ENCODE data around the gene HSPB3. TPM values are rescaled to one million over a fixed set of nuclear protein-coding genes. Genes with fewer than 3 reads are reported as not detected.

HSPB3 gene
- total RNA-seq, 1 donor from 2014 or later: 0.53 TPM

DNA sequence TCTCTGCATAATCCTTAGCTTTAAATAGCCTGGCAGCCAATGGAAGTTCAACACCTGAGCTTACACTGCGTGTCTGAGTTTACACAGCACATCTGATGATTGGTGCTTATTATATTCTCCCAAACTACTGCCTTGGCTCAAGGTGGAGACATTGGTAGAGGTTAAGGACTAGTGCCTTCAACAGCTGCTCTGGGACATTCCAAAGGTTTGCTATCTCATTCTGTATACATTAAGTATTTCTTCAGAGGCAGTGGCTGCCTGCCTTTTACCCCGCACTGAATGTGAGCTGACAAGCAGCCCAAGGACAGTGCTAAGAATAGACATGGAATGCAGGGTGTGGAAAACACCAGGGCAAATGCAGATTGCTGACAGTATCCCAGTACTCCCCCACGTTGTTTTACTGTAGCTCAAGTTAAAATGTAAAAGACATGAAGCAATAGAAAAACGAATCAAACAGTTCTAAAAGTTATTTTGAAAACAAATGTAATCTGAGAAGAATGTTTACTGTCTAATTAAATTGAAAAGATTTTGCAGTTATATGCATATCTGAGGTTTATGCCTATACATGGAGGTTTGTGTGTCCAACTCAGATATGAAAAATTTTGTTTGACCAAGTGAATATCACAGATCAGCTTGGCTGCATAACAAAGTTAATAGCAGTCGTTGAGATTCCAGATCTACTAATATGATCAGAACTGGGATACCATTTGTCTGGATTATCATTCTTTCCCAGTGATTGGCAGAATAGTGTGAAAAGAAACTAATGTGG, 1.8 kb downstream of the HSPB3 start:
- TF ChIP-seq, protein P1, sequence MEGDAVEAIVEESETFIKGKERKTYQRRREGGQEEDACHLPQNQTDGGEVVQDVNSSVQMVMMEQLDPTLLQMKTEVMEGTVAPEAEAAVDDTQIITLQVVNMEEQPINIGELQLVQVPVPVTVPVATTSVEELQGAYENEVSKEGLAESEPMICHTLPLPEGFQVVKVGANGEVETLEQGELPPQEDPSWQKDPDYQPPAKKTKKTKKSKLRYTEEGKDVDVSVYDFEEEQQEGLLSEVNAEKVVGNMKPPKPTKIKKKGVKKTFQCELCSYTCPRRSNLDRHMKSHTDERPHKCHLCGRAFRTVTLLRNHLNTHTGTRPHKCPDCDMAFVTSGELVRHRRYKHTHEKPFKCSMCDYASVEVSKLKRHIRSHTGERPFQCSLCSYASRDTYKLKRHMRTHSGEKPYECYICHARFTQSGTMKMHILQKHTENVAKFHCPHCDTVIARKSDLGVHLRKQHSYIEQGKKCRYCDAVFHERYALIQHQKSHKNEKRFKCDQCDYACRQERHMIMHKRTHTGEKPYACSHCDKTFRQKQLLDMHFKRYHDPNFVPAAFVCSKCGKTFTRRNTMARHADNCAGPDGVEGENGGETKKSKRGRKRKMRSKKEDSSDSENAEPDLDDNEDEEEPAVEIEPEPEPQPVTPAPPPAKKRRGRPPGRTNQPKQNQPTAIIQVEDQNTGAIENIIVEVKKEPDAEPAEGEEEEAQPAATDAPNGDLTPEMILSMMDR (conservative IDR thresholded peaks at IDR 0.05): no peak
- Mint-ChIP-seq H3K27me3 (no peaks in the 10 kb centered on the region), H3K36me3 (no peaks in the 10 kb centered on the region), H3K9me3 (peaks cover 5% of the 10 kb centered on the region), H3K4me1 (ENCODE audit: unreplicated experiment) (peaks cover 8% of the 10 kb centered on the region), H3K27ac (peak overlapping the region; percentile 90), H3K4me3 (peak overlapping the region; percentile 35)
- DNase-seq (ENCODE audit: extremely low spot score, unreplicated experiment): no peak

DNA sequence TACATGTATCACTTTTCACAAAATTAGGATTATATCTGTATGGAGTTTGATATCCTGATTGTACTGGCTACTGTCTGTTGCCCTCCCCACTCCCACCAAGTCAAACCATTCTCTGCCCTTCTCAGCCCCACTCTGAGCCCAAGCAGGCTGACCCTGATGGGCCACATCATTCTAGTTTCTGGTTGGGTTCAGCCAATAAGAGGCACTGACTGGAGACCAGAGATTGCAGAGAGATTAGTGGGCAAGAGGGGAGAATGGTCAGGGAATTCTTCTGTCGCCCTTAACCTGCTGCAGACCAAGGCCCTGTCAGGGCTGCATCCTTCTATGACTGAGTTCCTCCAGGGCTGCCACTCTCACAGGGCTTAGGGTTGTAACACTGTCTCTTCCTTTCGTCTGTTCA, 2.7 kb downstream of the HSPB3 start:
- Mint-ChIP-seq H3K27me3 (no peaks in the 10 kb centered on the region), H3K36me3 (no peaks in the 10 kb centered on the region), H3K4me1 (ENCODE audit: unreplicated experiment) (peaks cover 8% of the 10 kb centered on the region), H3K4me3 (no peak overlapping the region), H3K27ac (peak overlapping the region; percentile 19), H3K9me3 (peaks cover 5% of the 10 kb centered on the region)
- no peak for DNase-seq (ENCODE audit: extremely low spot score, unreplicated experiment)
- TF ChIP-seq, protein P1 (conservative IDR thresholded peaks at IDR 0.05): no peak

- DNase-seq (ENCODE audit: extremely low spot score, unreplicated experiment): no peak
- H3K27me3 Mint-ChIP-seq: no peaks in the 10 kb centered on the region
- TF ChIP-seq, protein P1 (conservative IDR thresholded peaks at IDR 0.05): no peak
- no peak overlapping the region for H3K4me3 Mint-ChIP-seq
- H3K9me3 Mint-ChIP-seq: peaks cover 5% of the 10 kb centered on the region
- no peaks in the 10 kb centered on the region for H3K36me3 Mint-ChIP-seq
- peaks cover 8% of the 10 kb centered on the region for H3K4me1 Mint-ChIP-seq (ENCODE audit: unreplicated experiment)
- no peak overlapping the region for H3K27ac Mint-ChIP-seq
Measured at GRCh38 chr5:54460181-54460919, 4.9 kb downstream of the HSPB3 start.

DNA sequence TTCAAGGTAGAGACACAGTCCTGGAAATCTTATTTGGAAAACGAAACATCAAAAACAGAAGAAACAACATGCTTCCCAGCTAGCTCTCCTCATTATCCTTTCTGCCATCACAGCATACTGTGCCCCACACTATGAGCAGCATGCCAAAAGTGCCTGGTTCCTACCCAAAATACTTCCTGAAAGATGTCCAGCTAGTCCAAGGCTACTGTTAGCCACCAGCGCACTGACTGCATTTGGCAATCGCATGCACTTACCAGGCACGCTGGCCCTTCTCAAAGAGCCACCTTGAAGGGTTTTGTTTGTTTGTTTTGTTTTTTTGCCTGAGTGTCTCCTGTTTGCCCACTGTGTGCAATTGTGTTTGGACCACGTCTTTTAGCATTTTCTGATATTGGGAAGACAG, 6.8 kb downstream of the HSPB3 start:
- Mint-ChIP-seq H3K4me3 (no peak overlapping the region), H3K9me3 (peaks cover 10% of the 10 kb centered on the region), H3K27ac (no peak overlapping the region), H3K36me3 (no peaks in the 10 kb centered on the region), H3K27me3 (no peaks in the 10 kb centered on the region), H3K4me1 (ENCODE audit: unreplicated experiment) (peaks cover 4% of the 10 kb centered on the region)
- TF ChIP-seq, protein P1 (conservative IDR thresholded peaks at IDR 0.05): no peak
- no peak for DNase-seq (ENCODE audit: extremely low spot score, unreplicated experiment)

DNA sequence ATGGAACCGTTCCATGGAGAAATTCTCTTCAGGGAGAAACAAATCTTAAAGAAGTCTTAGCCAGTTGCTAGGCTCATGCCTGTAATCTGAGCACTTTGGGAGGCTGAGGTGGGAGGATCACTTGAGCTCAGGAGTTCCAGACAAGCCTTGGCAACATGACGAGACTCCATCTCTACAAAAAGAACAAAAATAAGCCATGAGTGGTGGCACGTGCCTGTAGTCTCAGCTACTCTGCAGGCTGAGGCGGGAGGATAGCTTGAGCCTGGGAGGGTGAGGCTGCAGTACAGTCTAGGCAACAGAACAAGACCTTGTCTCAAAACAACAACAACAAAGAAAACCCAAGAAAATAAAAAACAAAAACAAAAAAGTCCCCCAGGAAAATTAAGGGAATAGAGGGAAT, 8.2 kb downstream of the HSPB3 start:
- H3K27me3 Mint-ChIP-seq: no peaks in the 10 kb centered on the region
- no peak overlapping the region for H3K27ac Mint-ChIP-seq
- H3K4me1 Mint-ChIP-seq (ENCODE audit: unreplicated experiment): no peaks in the 10 kb centered on the region
- no peak for DNase-seq (ENCODE audit: extremely low spot score, unreplicated experiment)
- no peak overlapping the region for H3K4me3 Mint-ChIP-seq
- H3K36me3 Mint-ChIP-seq: no peaks in the 10 kb centered on the region
- peaks cover 10% of the 10 kb centered on the region for H3K9me3 Mint-ChIP-seq
- TF ChIP-seq, protein P1 (conservative IDR thresholded peaks at IDR 0.05): no peak

All from type B pancreatic cell (in vitro differentiated cells).